ENCODE results near the gene CCDC187. TPM values are rescaled to one million over a fixed set of nuclear protein-coding genes. Genes with fewer than 3 reads are reported as not detected.

CCDC187 gene
- total RNA-seq, 2 donors from 2014 or later: 0.04 to 0.09 TPM

- 88 to 92% methylated on average over 13 to 16 of the region's 16 CpGs for WGBS, 2 experiments (ENCODE audit: insufficient coverage in 1 of 2, insufficient read length in 1 of 2)
- TF ChIP-seq CTCF (conservative IDR thresholded peaks at IDR 0.05): no peak
- no peaks in the 10 kb centered on the region for H3K4me1 Mint-ChIP-seq
- H3K36me3 Mint-ChIP-seq (ENCODE audit: low read depth): no peaks in the 10 kb centered on the region
- no peaks in the 10 kb centered on the region for H3K27me3 Mint-ChIP-seq (ENCODE audit: insufficient read depth)
- no peak overlapping the region for H3K27ac ChIP-seq (ENCODE audit: low read depth, low read length)
- no peak overlapping the region for H3K9ac ChIP-seq (ENCODE audit: extremely low read depth, low read length, poor library complexity, severe bottlenecking)
- H3K27me3 ChIP-seq (ENCODE audit: control insufficient read depth, insufficient read depth, low read length, poor library complexity, severe bottlenecking): no peaks in the 10 kb centered on the region
- no peaks in the 10 kb centered on the region for H3K36me3 ChIP-seq (ENCODE audit: control insufficient read depth, insufficient read depth, low read length)
- no peak for DNase-seq
- no peaks in the 10 kb centered on the region for H3K4me1 ChIP-seq (ENCODE audit: control insufficient read depth, insufficient read depth, low read length)
- H3K4me3 ChIP-seq (ENCODE audit: low read length): no peak overlapping the region
- no peaks in the 10 kb centered on the region for H3K9me3 ChIP-seq (ENCODE audit: control insufficient read depth, low read length)
- H3K9me3 Mint-ChIP-seq: no peaks in the 10 kb centered on the region
- no peak overlapping the region for H3K27ac Mint-ChIP-seq
- no peak overlapping the region for H3K4me3 Mint-ChIP-seq
These were observed 23.2 kb downstream of the CCDC187 start for GRCh38 chr9:136280535-136281315.

GRCh38 chr9:136279471-136279870 is 24.4 kb downstream of the CCDC187 start:
- H3K9me3 ChIP-seq (ENCODE audit: control insufficient read depth, low read length): no peaks in the 10 kb centered on the region
- no peaks in the 10 kb centered on the region for H3K36me3 Mint-ChIP-seq (ENCODE audit: low read depth)
- no peak overlapping the region for H3K4me3 ChIP-seq (ENCODE audit: low read length)
- H3K27me3 Mint-ChIP-seq (ENCODE audit: insufficient read depth): no peaks in the 10 kb centered on the region
- H3K4me3 Mint-ChIP-seq: no peak overlapping the region
- DNase-seq: no peak
- H3K27me3 ChIP-seq (ENCODE audit: control insufficient read depth, insufficient read depth, low read length, poor library complexity, severe bottlenecking): no peaks in the 10 kb centered on the region
- no peaks in the 10 kb centered on the region for H3K9me3 Mint-ChIP-seq
- 87 to 99% methylated on average over 5 to 6 of the region's 6 CpGs for WGBS, 2 experiments (ENCODE audit: insufficient coverage in 1 of 2, insufficient read length in 1 of 2)
- H3K9ac ChIP-seq (ENCODE audit: extremely low read depth, low read length, poor library complexity, severe bottlenecking): no peak overlapping the region
- TF ChIP-seq CTCF (conservative IDR thresholded peaks at IDR 0.05): no peak
- H3K27ac ChIP-seq (ENCODE audit: low read depth, low read length): no peak overlapping the region
- no peaks in the 10 kb centered on the region for H3K4me1 ChIP-seq (ENCODE audit: control insufficient read depth, insufficient read depth, low read length)
- no peaks in the 10 kb centered on the region for H3K4me1 Mint-ChIP-seq
- H3K27ac Mint-ChIP-seq: no peak overlapping the region
- no peaks in the 10 kb centered on the region for H3K36me3 ChIP-seq (ENCODE audit: control insufficient read depth, insufficient read depth, low read length)

GRCh38 chr9:136278894-136279293 is 25.0 kb downstream of the CCDC187 start:
- Mint-ChIP-seq H3K36me3 (ENCODE audit: low read depth) (no peaks in the 10 kb centered on the region), H3K4me1 (no peaks in the 10 kb centered on the region), H3K4me3 (no peak overlapping the region), H3K9me3 (no peaks in the 10 kb centered on the region), H3K27ac (no peak overlapping the region), H3K27me3 (ENCODE audit: insufficient read depth) (no peaks in the 10 kb centered on the region)
- Histone ChIP-seq H3K27me3 (ENCODE audit: control insufficient read depth, insufficient read depth, low read length, poor library complexity, severe bottlenecking) (no peaks in the 10 kb centered on the region), H3K36me3 (ENCODE audit: control insufficient read depth, insufficient read depth, low read length) (no peaks in the 10 kb centered on the region), H3K4me1 (ENCODE audit: control insufficient read depth, insufficient read depth, low read length) (no peaks in the 10 kb centered on the region), H3K27ac (ENCODE audit: low read depth, low read length) (no peak overlapping the region), H3K9ac (ENCODE audit: extremely low read depth, low read length, poor library complexity, severe bottlenecking) (no peak overlapping the region), H3K9me3 (ENCODE audit: control insufficient read depth, low read length) (no peaks in the 10 kb centered on the region), H3K4me3 (ENCODE audit: low read length) (no peak overlapping the region)
- 80 to 96% methylated on average over 1 of the region's 1 CpG for WGBS, 2 experiments (ENCODE audit: insufficient coverage in 1 of 2, insufficient read length in 1 of 2)
- TF ChIP-seq CTCF (conservative IDR thresholded peaks at IDR 0.05): no peak
- DNase-seq: no peak

Data from endodermal cell (in vitro differentiated cells).